ENCODE data around the gene LMNTD1.

DNA sequence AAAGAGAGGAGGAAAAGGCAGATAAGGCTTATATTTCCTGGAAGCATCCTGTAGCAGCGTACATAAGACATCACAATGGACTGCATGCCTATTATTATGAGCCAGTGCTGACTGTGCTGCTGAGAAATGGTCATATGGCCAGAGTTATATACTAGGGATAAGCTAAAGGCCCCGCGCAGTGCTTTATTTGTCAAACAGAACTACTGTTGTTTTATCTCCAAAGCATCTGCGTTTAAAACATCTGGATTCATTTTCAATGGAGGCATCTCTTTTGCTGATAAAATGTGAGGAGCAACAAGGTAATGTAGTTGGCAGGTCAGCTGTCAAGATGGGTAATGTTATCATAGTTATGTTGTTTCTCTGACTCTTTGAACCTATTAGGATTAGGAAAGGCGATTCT is 28.0 kb upstream of the LMNTD1 start:
- TF ChIP-seq SMARCE1 (IDR thresholded peaks at IDR 0.05) (no peak), JUND (IDR thresholded peaks at IDR 0.05; ENCODE audit: borderline replicate concordance, low read depth, low read length) (no peak), JUND (tag; IDR thresholded peaks at IDR 0.05; ENCODE audit: borderline replicate concordance, low read depth, low read length) (no peak), ZNF79 (CRISPR knock-in tag; IDR thresholded peaks at IDR 0.05; ENCODE audit: low read depth) (no peak), ZSCAN32 (CRISPR knock-in tag; IDR thresholded peaks at IDR 0.05) (no peak), POLR2A (conservative IDR thresholded peaks at IDR 0.05) (no peak), HNRNPLL (IDR thresholded peaks at IDR 0.05; ENCODE audit: low read depth, low read length, poor library complexity, severe bottlenecking) (no peak), ZBTB7A (IDR thresholded peaks at IDR 0.05; ENCODE audit: borderline replicate concordance, control insufficient read depth, low read depth, low read length) (no peak), ZNF696 (CRISPR knock-in tag; conservative IDR thresholded peaks at IDR 0.05) (no peak)
- TF ChIP-seq, protein P1, sequence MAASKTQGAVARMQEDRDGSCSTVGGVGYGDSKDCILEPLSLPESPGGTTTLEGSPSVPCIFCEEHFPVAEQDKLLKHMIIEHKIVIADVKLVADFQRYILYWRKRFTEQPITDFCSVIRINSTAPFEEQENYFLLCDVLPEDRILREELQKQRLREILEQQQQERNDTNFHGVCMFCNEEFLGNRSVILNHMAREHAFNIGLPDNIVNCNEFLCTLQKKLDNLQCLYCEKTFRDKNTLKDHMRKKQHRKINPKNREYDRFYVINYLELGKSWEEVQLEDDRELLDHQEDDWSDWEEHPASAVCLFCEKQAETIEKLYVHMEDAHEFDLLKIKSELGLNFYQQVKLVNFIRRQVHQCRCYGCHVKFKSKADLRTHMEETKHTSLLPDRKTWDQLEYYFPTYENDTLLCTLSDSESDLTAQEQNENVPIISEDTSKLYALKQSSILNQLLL (CRISPR knock-in tag; IDR thresholded peaks at IDR 0.05; ENCODE audit: borderline replicate concordance): no peak
- TF ChIP-seq, protein P2, sequence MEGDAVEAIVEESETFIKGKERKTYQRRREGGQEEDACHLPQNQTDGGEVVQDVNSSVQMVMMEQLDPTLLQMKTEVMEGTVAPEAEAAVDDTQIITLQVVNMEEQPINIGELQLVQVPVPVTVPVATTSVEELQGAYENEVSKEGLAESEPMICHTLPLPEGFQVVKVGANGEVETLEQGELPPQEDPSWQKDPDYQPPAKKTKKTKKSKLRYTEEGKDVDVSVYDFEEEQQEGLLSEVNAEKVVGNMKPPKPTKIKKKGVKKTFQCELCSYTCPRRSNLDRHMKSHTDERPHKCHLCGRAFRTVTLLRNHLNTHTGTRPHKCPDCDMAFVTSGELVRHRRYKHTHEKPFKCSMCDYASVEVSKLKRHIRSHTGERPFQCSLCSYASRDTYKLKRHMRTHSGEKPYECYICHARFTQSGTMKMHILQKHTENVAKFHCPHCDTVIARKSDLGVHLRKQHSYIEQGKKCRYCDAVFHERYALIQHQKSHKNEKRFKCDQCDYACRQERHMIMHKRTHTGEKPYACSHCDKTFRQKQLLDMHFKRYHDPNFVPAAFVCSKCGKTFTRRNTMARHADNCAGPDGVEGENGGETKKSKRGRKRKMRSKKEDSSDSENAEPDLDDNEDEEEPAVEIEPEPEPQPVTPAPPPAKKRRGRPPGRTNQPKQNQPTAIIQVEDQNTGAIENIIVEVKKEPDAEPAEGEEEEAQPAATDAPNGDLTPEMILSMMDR (IDR thresholded peaks at IDR 0.05 in 2 of 3, conservative IDR thresholded peaks at IDR 0.05 in 1 of 3; ENCODE audit: insufficient read depth in 2 of 3, low read depth in 1 of 3, low read length in 3 of 3): no peak
- TF ChIP-seq, protein P3, sequence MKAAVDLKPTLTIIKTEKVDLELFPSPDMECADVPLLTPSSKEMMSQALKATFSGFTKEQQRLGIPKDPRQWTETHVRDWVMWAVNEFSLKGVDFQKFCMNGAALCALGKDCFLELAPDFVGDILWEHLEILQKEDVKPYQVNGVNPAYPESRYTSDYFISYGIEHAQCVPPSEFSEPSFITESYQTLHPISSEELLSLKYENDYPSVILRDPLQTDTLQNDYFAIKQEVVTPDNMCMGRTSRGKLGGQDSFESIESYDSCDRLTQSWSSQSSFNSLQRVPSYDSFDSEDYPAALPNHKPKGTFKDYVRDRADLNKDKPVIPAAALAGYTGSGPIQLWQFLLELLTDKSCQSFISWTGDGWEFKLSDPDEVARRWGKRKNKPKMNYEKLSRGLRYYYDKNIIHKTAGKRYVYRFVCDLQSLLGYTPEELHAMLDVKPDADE (conservative IDR thresholded peaks at IDR 0.05; ENCODE audit: control insufficient read depth, low read depth, low read length): no peak
- TF ChIP-seq, protein P4, sequence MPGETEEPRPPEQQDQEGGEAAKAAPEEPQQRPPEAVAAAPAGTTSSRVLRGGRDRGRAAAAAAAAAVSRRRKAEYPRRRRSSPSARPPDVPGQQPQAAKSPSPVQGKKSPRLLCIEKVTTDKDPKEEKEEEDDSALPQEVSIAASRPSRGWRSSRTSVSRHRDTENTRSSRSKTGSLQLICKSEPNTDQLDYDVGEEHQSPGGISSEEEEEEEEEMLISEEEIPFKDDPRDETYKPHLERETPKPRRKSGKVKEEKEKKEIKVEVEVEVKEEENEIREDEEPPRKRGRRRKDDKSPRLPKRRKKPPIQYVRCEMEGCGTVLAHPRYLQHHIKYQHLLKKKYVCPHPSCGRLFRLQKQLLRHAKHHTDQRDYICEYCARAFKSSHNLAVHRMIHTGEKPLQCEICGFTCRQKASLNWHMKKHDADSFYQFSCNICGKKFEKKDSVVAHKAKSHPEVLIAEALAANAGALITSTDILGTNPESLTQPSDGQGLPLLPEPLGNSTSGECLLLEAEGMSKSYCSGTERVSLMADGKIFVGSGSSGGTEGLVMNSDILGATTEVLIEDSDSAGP (CRISPR knock-in tag; IDR thresholded peaks at IDR 0.05): no peak

Measured in K562 (cell line).